Measurements from ENCODE around the gene KLF6. TPM values are rescaled to one million over a fixed set of nuclear protein-coding genes. Genes with fewer than 3 reads are reported as not detected.

The KLF6 gene
- total RNA-seq, 1 donor from 2014 or later = 330 TPM

DNA sequence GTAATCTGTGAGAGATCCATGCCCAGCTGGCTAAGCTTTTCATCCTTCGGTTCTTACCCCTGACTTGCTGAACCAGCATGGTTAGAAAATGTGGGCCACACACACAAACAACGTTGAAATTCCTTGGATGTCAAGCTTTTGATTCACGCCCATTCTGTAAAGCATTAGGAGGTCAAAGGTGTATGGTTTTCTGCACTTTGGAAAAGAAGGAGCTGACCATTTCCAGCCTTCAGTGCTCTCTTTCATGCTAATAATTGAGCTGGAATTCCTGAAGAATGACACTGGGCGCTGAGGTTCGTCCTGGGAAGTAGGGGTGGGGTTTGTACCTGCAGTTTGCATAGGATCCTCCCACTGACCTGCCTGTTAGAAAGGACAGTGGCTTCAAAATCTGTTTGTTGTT, 23.1 kb downstream of the KLF6 start:
- no peak overlapping the region for H3K27ac Mint-ChIP-seq (ENCODE audit: unreplicated experiment)
- H3K27me3 Mint-ChIP-seq (ENCODE audit: low read depth) = no peaks in the 10 kb centered on the region
- H3K36me3 Mint-ChIP-seq (ENCODE audit: low read depth) = no peaks in the 10 kb centered on the region
- no peak overlapping the region for H3K4me3 Mint-ChIP-seq (ENCODE audit: unreplicated experiment)
- H3K4me1 Mint-ChIP-seq (ENCODE audit: low read depth) = peaks cover 32% of the 10 kb centered on the region
- no peaks in the 10 kb centered on the region for H3K9me3 Mint-ChIP-seq (ENCODE audit: low read depth)
- no peak for DNase-seq (ENCODE audit: low spot score)
- TF ChIP-seq CTCF (IDR thresholded peaks at IDR 0.05) = no peak

DNA sequence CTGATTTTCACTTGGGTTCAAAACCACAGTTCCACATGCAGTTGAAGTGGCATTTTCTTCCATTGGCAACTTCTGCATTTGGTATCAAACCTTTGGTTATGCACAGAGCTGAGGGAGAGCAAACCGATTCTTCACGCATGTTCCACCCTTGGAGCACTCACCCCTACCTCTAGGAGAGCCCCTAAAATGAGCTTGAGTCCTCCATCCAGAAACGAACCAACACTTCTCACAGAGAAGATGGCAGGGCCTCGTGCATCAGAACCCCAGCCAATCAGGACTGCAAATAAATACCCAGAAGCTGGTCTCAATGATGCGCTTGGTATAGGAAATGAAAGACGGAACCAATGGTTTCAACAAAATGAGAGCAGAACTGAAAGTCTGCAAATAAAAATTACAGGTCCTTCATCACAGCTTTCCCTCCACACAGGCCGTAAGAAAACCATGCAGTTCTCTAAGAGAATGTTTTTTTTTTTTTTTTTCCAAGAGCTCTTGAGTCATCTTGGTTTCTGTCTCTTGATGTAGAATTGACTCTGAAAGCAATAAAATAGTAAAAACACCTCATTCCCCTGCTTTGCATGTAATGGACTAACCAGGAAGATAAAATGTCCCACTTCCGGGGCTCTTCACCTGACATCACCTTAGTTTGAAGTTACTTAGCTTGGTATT, 23.9 kb downstream of the KLF6 start:
- H3K9me3 Mint-ChIP-seq (ENCODE audit: low read depth) = no peaks in the 10 kb centered on the region
- H3K27me3 Mint-ChIP-seq (ENCODE audit: low read depth) = no peaks in the 10 kb centered on the region
- no peak overlapping the region for H3K27ac Mint-ChIP-seq (ENCODE audit: unreplicated experiment)
- no peaks in the 10 kb centered on the region for H3K36me3 Mint-ChIP-seq (ENCODE audit: low read depth)
- no peak overlapping the region for H3K4me3 Mint-ChIP-seq (ENCODE audit: unreplicated experiment)
- no peak for DNase-seq (ENCODE audit: low spot score)
- H3K4me1 Mint-ChIP-seq (ENCODE audit: low read depth) = peaks cover 37% of the 10 kb centered on the region
- no peak for TF ChIP-seq CTCF (IDR thresholded peaks at IDR 0.05)

GRCh38 chr10:3760083-3760482, 24.9 kb downstream of the KLF6 start:
- Mint-ChIP-seq H3K9me3 (ENCODE audit: low read depth) (no peaks in the 10 kb centered on the region), H3K4me1 (ENCODE audit: low read depth) (peaks cover 48% of the 10 kb centered on the region), H3K4me3 (ENCODE audit: unreplicated experiment) (no peak overlapping the region), H3K36me3 (ENCODE audit: low read depth) (no peaks in the 10 kb centered on the region), H3K27ac (ENCODE audit: unreplicated experiment) (no peak overlapping the region), H3K27me3 (ENCODE audit: low read depth) (no peaks in the 10 kb centered on the region)
- TF ChIP-seq CTCF (IDR thresholded peaks at IDR 0.05) = no peak
- DNase-seq (ENCODE audit: low spot score) = no peak

- no peaks in the 10 kb centered on the region for H3K27me3 Mint-ChIP-seq (ENCODE audit: low read depth)
- no peaks in the 10 kb centered on the region for H3K36me3 Mint-ChIP-seq (ENCODE audit: low read depth)
- H3K4me1 Mint-ChIP-seq (ENCODE audit: low read depth) = peaks cover 53% of the 10 kb centered on the region
- no peak overlapping the region for H3K27ac Mint-ChIP-seq (ENCODE audit: unreplicated experiment)
- TF ChIP-seq CTCF (IDR thresholded peaks at IDR 0.05) = no peak
- no peak for DNase-seq (ENCODE audit: low spot score)
- H3K9me3 Mint-ChIP-seq (ENCODE audit: low read depth) = no peaks in the 10 kb centered on the region
- H3K4me3 Mint-ChIP-seq (ENCODE audit: unreplicated experiment) = no peak overlapping the region
Observed at GRCh38 chr10:3759397-3759796, 25.6 kb downstream of the KLF6 start.

DNA sequence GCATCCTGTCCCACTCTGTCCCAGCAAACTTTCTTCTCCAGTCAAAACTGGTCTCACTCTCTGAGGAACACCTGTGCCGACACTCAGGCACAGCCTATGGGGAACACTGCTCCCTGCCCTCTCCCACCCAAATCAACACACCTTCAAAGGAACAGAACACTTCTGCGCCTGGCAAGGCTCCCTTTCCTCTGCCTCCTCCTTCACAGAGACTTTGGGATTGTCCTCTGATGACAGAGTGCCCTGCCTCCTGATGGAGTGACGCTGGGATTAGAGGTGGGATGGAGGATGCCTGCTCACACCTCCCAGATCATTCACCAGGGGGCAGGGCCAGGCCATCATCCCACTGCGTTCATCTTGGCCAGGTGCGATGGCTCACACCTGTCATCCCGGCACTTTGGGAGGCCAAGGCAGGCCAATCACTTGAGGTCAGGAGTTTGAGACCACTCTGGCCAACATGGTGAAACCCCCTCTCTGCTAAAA, 26.5 kb downstream of the KLF6 start:
- Mint-ChIP-seq H3K4me1 (ENCODE audit: low read depth) (peaks cover 51% of the 10 kb centered on the region), H3K27ac (ENCODE audit: unreplicated experiment) (no peak overlapping the region), H3K9me3 (ENCODE audit: low read depth) (no peaks in the 10 kb centered on the region), H3K27me3 (ENCODE audit: low read depth) (no peaks in the 10 kb centered on the region), H3K4me3 (ENCODE audit: unreplicated experiment) (no peak overlapping the region), H3K36me3 (ENCODE audit: low read depth) (no peaks in the 10 kb centered on the region)
- DNase-seq (ENCODE audit: low spot score) = no peak
- TF ChIP-seq CTCF (IDR thresholded peaks at IDR 0.05) = no peak
